GM21390 (cell line): ENCODE results near the gene NSD1.
"Not testable (repeated sequence)": the region's sequence is repeated elsewhere in the genome, so short reads cannot be mapped to it uniquely, and the experiment has no call there.

Experiments
- ATAC-seq: cut with Tn5 transposase; IDR thresholded peaks from one replicate; pipeline ENCODE4 v1.9.1; 2021; ENCODE audit not compliant: unreplicated experiment

Gene NSD1

GRCh38 chr5:177123789-177124485, 9.6 kb upstream of the NSD1 start:
- peak; percentile 57 for ATAC-seq

GRCh38 chr5:177124486-177124991, 9.0 kb upstream of the NSD1 start:
- peak; percentile 71 for ATAC-seq

GRCh38 chr5:177126771-177127170, 6.8 kb upstream of the NSD1 start:
- ATAC-seq: no peak

GRCh38 chr5:177128551-177128981, 5.0 kb upstream of the NSD1 start:
- no peak for ATAC-seq

GRCh38 chr5:177130211-177131018, 3.2 kb upstream of the NSD1 start:
- ATAC-seq: no peak

DNA sequence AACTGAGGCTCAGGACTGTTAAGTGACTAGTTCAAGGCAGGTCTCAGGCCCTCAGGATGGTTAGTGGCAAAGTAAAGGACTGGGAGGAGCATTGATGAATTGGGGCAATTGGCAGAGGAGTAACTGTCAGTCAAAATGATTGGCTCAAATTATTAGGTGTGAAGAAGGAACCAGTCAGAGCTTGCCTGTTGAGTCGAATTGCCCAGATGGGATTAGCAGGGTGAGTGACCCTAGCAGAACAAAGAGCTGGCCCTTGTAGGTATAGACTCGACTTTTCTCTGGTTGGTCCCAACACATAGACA, 2.6 kb upstream of the NSD1 start:
- ATAC-seq: no peak

GRCh38 chr5:177131352-177132135, 2.0 kb upstream of the NSD1 start:
- ATAC-seq: no peak

DNA sequence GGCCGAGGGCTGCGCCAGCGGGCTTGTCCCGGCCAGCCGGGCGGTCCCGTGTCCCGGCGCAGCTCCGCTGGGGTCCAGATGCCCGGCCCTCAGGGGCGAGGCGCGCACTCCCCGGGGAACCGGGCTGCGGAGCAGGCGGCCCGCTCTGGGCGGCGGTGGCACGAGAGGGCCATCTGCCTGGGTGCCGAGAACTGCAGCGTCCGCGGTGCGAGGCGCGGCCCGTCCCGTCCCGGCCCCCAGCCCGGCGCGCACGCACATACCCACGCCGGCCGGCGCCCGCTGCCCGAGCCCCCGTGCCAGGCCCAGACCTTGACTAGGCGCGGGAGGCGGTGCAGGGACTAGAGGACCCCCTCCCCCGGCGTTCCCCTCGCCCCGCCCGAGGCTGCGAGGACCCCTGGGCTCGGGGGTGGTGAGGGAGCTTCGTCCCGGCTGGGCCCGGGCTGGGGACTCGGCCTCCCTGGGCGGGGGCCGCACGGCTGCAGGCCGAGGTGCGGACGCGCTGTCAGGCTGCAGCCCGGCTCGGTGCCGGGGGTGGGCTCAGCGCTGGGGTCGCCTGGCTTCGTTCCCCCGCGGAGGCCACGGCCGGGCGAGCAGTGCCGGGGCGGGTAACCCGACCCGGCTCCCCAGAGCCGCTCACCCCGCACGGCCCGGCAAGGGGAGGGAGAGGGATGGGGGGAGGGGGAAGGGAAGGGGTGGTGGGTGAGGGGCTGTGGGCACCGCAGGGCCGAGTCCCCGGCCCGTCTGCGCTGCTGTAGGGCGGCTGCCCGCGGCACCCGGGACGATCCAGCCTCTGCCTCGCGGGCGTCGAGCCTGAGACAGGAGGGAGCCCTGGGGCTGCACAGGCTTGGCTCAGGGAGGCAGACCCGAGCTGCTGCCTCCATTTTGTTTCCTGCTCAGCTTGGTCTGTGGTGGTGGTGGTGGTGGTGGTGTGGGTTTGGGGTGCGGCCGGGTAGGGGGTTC, 1.2 kb upstream of the NSD1 start:
- peak; percentile 3 for ATAC-seq

- ATAC-seq: peak; percentile 24
Measured at GRCh38 chr5:177133853-177134696, 502 bp downstream of the NSD1 start.

DNA sequence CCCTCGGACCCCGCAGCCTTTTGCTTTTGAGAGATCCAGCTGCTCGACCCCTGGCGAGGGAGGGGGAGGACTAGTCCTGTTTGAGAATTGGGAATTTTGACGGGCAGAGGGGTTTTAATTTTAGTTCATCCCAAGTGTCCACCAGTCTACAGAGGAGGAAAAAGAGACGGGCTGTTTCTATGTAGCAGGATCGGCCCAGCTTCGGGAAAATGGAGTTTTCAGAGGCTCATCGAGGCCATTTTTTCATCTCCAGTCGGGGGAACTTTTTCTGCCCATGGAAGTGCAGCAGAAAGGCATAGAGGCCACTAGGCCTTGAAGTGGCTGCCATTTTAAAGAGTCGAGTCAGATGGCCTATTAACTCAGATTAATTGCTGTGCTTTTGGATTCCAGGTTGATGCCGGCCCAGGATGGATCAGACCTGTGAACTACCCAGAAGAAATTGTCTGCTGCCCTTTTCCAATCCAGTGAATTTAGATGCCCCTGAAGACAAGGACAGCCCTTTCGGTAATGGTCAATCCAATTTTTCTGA, 1.2 kb downstream of the NSD1 start:
- no peak for ATAC-seq

- no peak for ATAC-seq
Measured at GRCh38 chr5:177140312-177140711, 6.7 kb downstream of the NSD1 start.

GRCh38 chr5:177141496-177141895, 7.9 kb downstream of the NSD1 start:
- no peak for ATAC-seq

- ATAC-seq: no peak
Measured at GRCh38 chr5:177142098-177142611, 8.6 kb downstream of the NSD1 start.

DNA sequence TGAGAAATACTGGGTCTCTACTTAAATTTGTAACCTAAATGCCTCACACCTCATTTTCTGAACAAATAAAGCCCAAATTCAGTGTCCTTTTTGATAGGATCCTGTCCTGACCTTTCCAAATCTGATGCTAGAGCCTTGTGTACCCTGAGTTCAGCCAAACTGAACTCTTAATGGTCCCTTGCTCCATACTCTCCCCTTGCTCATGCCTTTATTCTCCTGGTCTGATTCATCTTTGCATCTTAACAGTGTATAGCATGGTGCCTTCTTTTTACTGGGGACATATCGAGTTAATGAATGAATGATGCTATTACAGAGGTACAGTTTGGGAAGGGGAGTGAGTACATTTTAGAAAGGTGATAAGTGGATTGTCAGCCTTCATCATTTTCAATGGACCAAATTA, 9.2 kb downstream of the NSD1 start:
- no peak for ATAC-seq

- ATAC-seq: no peak
Measured at GRCh38 chr5:177146891-177147638, 13.5 kb downstream of the NSD1 start.

- ATAC-seq: not testable (repeated sequence)
Measured at GRCh38 chr5:177150061-177150460, 16.5 kb downstream of the NSD1 start.

GRCh38 chr5:177154003-177154643, 20.6 kb downstream of the NSD1 start:
- no peak for ATAC-seq

- ATAC-seq: no peak
Measured at GRCh38 chr5:177162379-177162778, 28.8 kb downstream of the NSD1 start.
